Smooth muscle cell (in vitro differentiated cells): Measurements from ENCODE around the gene ADM2. TPM values are rescaled to one million over a fixed set of nuclear protein-coding genes. Genes with fewer than 3 reads are reported as not detected.

ENCODE experiments used
- DNase-seq: peaks from one replicate; lab custom pipeline; 2025; ENCODE audit not compliant: unreplicated experiment; lab: John Stamatoyannopoulos, UW
- H2AFZ ChIP-seq: fragments of 200-600 bp; sonication (generic); 2 replicates; pipeline ENCODE4 v1.6.0; 2016; ENCODE audit warnings: antibody characterized with exemption, low read depth, mild to moderate bottlenecking
- H3F3A ChIP-seq: fragments of 200-600 bp; sonication (generic); 2 replicates; pipeline ENCODE4 v1.6.0; 2017; ENCODE audit warnings: antibody characterized with exemption, low read depth
- H3K27ac ChIP-seq: fragments of 200-600 bp; sonication (generic); 2 replicates; pipeline ENCODE4 v1.5.1; 2016; ENCODE audit warnings: low read depth, mild to moderate bottlenecking
- H3K27me3 ChIP-seq: fragments of 200-600 bp; sonication (generic); 2 replicates; pipeline ENCODE4 v1.6.1; 2016; ENCODE audit warnings: low read depth, mild to moderate bottlenecking
- H3K36me3 ChIP-seq: fragments of 200-600 bp; sonication (generic); 2 replicates; pipeline ENCODE4 v1.5.1; 2016; ENCODE audit warnings: low read depth
- H3K4me1 ChIP-seq: fragments of 200-600 bp; sonication (generic); 2 replicates; pipeline ENCODE4 v1.5.1; 2016; ENCODE audit warnings: low read depth
- H3K4me2 ChIP-seq: fragments of 200-600 bp; sonication (generic); 2 replicates; pipeline ENCODE4 v1.6.0; 2016; ENCODE audit warnings: mild to moderate bottlenecking
- H3K4me3 ChIP-seq: fragments of 200-600 bp; sonication (generic); 2 replicates; pipeline ENCODE4 v1.5.1; 2016; ENCODE audit warnings: mild to moderate bottlenecking
- H3K79me2 ChIP-seq: fragments of 200-600 bp; sonication (generic); 2 replicates; pipeline ENCODE4 v1.6.0; 2016; ENCODE audit warnings: low read depth, mild to moderate bottlenecking
- H3K9ac ChIP-seq: fragments of 200-600 bp; sonication (generic); 2 replicates; pipeline ENCODE4 v1.6.0; 2016; ENCODE audit warnings: low read depth
- H3K9me3 ChIP-seq: fragments of 200-600 bp; sonication (generic); replicated peaks from 2 replicates; pipeline ENCODE4 v1.5.1; 2016; ENCODE audit warnings: low read depth
- H4K20me1 ChIP-seq: fragments of 200-600 bp; sonication (generic); 2 replicates; pipeline ENCODE4 v1.6.0; 2016; ENCODE audit warnings: low read depth
- WGBS: methylation state at CpG from one replicate; pipeline ENCODE4 v1.1.7; 2016; ENCODE audit warnings: low lambda C conversion rate; 5-methylcytosine and 5-hydroxymethylcytosine counted together
- polyA plus RNA-seq: library from polyadenylated mRNA; unstranded; fragments of >200 nt; fragmentation: Nextera tagmentation; extraction: Ambion mirVana; gene quantifications from 2 replicates; pipeline ENCODE4 v1.2.1, GENCODE V29; 2016
- total RNA-seq: library from RNA; depleted of rRNA; stranded (reverse); fragments of >200 nt; gene quantifications from 2 replicates; pipeline ENCODE4 v1.2.3, GENCODE V29; 2014
- TF ChIP-seq, protein P1 (sequence below): fragments of 200-600 bp; sonication (generic); IDR thresholded peaks from 2 replicates; pipeline ENCODE4 v1.5.1; 2017; ENCODE audit warnings: borderline replicate concordance, mild to moderate bottlenecking, antibody characterized with exemption; ENCODE audit not compliant: insufficient read depth, poor library complexity, severe bottlenecking

The ADM2 gene
- total and polyA plus RNA-seq, 2 experiments from 2014 or later, result 4.1 to 15.8 TPM

GRCh38 chr22:50476868-50477267 is 4.5 kb upstream of the ADM2 start:
- 88% methylated on average over 7 of the region's 7 CpGs for WGBS
- Histone ChIP-seq H3K36me3 (no peaks in the 10 kb centered on the region), H3K79me2 (peaks cover 30% of the 10 kb centered on the region), H3K27ac (no peak overlapping the region), H3F3A (no peaks in the 10 kb centered on the region), H3K9ac (no peak overlapping the region), H4K20me1 (peaks cover 27% of the 10 kb centered on the region), H3K27me3 (no peaks in the 10 kb centered on the region), H3K4me3 (no peak overlapping the region), H2AFZ (no peak overlapping the region), H3K4me2 (no peak overlapping the region), H3K4me1 (peaks cover 12% of the 10 kb centered on the region), H3K9me3 (no peaks in the 10 kb centered on the region)
- DNase-seq, result no peak
- TF ChIP-seq, protein P1, sequence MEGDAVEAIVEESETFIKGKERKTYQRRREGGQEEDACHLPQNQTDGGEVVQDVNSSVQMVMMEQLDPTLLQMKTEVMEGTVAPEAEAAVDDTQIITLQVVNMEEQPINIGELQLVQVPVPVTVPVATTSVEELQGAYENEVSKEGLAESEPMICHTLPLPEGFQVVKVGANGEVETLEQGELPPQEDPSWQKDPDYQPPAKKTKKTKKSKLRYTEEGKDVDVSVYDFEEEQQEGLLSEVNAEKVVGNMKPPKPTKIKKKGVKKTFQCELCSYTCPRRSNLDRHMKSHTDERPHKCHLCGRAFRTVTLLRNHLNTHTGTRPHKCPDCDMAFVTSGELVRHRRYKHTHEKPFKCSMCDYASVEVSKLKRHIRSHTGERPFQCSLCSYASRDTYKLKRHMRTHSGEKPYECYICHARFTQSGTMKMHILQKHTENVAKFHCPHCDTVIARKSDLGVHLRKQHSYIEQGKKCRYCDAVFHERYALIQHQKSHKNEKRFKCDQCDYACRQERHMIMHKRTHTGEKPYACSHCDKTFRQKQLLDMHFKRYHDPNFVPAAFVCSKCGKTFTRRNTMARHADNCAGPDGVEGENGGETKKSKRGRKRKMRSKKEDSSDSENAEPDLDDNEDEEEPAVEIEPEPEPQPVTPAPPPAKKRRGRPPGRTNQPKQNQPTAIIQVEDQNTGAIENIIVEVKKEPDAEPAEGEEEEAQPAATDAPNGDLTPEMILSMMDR, result no peak

DNA sequence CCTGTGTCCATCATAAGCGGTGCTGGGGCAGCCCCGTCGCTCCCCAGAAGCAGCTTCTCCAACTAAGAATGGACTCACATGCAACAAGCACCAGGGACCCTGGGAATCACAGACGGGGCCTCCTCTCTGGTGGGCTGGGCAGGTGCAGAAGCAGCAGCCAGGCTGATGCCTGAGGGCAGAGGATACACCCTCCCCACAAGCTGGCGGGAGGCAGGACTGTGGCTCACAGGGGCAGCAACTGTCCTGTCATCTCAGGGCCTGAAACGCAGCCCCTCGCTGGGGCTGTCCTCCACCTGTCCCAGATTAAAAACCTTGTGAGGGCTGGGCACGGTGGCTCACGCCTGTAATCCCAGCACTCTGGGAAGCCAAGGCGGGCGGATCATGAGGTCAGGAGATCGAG is 3.4 kb upstream of the ADM2 start:
- DNase-seq, result no peak
- H3K4me2 ChIP-seq, result no peak overlapping the region
- H3K4me1 ChIP-seq, result peaks cover 16% of the 10 kb centered on the region
- no peak overlapping the region for H3K27ac ChIP-seq
- H4K20me1 ChIP-seq, result peaks cover 16% of the 10 kb centered on the region
- no peak overlapping the region for H3K4me3 ChIP-seq
- no peaks in the 10 kb centered on the region for H3K9me3 ChIP-seq
- no peak overlapping the region for H3K9ac ChIP-seq
- no peaks in the 10 kb centered on the region for H3K27me3 ChIP-seq
- H3F3A ChIP-seq, result no peaks in the 10 kb centered on the region
- H3K79me2 ChIP-seq, result peaks cover 22% of the 10 kb centered on the region
- no peak overlapping the region for H2AFZ ChIP-seq
- TF ChIP-seq, protein P1, result no peak
- no peaks in the 10 kb centered on the region for H3K36me3 ChIP-seq
- WGBS, result 92% methylated on average over 12 of the region's 12 CpGs

DNA sequence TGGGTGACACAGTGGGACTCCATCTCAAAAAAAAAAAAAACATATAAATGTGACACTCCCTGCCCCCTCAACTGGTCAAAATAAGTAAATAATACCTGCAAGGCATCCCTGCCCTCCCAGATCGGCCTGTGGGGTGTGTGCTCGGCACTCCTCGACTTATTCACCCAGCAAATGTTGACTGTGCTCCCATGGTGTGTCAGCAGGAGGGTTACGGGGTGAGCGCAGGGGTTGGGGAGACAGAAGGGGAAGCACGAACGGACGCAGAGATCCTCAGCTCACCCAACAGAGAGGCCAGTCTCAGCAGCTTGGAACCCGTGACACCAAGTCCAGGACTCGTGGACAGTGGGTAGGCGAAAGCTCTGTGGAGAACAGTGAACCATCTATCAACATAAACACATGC is 1.6 kb upstream of the ADM2 start:
- Histone ChIP-seq H3F3A (peaks cover 5% of the 10 kb centered on the region), H3K27ac (no peak overlapping the region), H3K36me3 (no peaks in the 10 kb centered on the region), H3K4me1 (peaks cover 7% of the 10 kb centered on the region), H3K4me3 (no peak overlapping the region), H3K4me2 (no peak overlapping the region), H3K9ac (no peak overlapping the region), H4K20me1 (no peaks in the 10 kb centered on the region), H2AFZ (no peak overlapping the region), H3K79me2 (peaks cover 5% of the 10 kb centered on the region), H3K27me3 (no peaks in the 10 kb centered on the region), H3K9me3 (no peaks in the 10 kb centered on the region)
- 95% methylated on average over 11 of the region's 11 CpGs for WGBS
- TF ChIP-seq, protein P1, result no peak
- DNase-seq, result no peak

DNA sequence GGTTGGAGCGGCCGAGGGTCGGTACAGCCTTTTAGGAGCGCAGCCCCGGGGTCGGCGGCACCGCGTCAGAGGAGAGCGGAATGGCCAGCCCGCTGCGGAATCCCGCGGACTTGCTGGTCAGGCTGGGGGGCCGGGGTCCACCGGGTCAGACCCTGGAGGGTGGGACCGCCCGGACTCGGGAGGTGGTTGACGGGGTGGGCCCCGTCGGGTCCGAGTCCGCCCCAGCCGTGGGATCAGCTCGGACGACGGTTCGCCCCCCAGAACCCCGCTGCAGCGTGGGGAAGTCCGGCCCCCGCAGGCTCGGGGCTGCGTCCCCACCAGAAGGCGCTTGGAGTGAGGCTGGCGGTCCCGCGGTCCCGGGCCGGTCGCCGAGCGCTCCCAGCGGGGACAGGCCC is 301 bp upstream of the ADM2 start:
- H3K27me3 ChIP-seq, result no peaks in the 10 kb centered on the region
- H2AFZ ChIP-seq, result peak overlapping the region; percentile 75
- H3K36me3 ChIP-seq, result no peaks in the 10 kb centered on the region
- TF ChIP-seq, protein P1, result no peak
- peak overlapping the region; percentile 73 for H3K9ac ChIP-seq
- peaks cover 5% of the 10 kb centered on the region for H3F3A ChIP-seq
- peaks cover 3% of the 10 kb centered on the region for H3K4me1 ChIP-seq
- no peak for DNase-seq
- WGBS, result 5% methylated on average over 28 of the region's 45 CpGs
- peaks cover 5% of the 10 kb centered on the region for H3K79me2 ChIP-seq
- H3K4me2 ChIP-seq, result peak overlapping the region; percentile 88
- H3K27ac ChIP-seq, result no peak overlapping the region
- H3K4me3 ChIP-seq, result peak overlapping the region; percentile 59
- no peaks in the 10 kb centered on the region for H3K9me3 ChIP-seq
- no peaks in the 10 kb centered on the region for H4K20me1 ChIP-seq
